Ishikawa (cell line): ENCODE results near the gene FAM171A2.

Experiments used
- CEBPB ChIP-seq: IDR thresholded peaks from 2 replicates; pipeline ENCODE4 v1.6.1; 2012
- EGR1 ChIP-seq: IDR thresholded peaks from 2 replicates; pipeline ENCODE4 v1.6.1; 2012
- EP300 ChIP-seq: IDR thresholded peaks from 2 replicates; pipeline ENCODE4 v1.6.1; 2012; ENCODE audit warnings: borderline replicate concordance
- FOXM1 ChIP-seq: IDR thresholded peaks from 2 replicates; pipeline ENCODE4 v1.6.1; 2012; ENCODE audit warnings: low read depth, borderline replicate concordance
- RAD21 ChIP-seq: IDR thresholded peaks from 2 replicates; pipeline ENCODE4 v1.6.1; 2012; ENCODE audit warnings: low read depth
- TAF1 ChIP-seq: IDR thresholded peaks from 2 replicates; pipeline ENCODE4 v1.6.1; 2012; ENCODE audit warnings: low read depth, mild to moderate bottlenecking
- YY1 ChIP-seq: IDR thresholded peaks from 2 replicates; pipeline ENCODE4 v1.6.1; 2012; ENCODE audit warnings: low read depth
- TF ChIP-seq, protein P1 (sequence below): IDR thresholded peaks from 2 replicates; pipeline ENCODE4 v1.6.1; 2012; ENCODE audit warnings: low read depth, mild to moderate bottlenecking

- TF ChIP-seq CEBPB (no peak), YY1 (no peak), RAD21 (no peak), TAF1 (no peak), EP300 (no peak), EGR1 (no peak), FOXM1 (no peak)
- TF ChIP-seq, protein P1, sequence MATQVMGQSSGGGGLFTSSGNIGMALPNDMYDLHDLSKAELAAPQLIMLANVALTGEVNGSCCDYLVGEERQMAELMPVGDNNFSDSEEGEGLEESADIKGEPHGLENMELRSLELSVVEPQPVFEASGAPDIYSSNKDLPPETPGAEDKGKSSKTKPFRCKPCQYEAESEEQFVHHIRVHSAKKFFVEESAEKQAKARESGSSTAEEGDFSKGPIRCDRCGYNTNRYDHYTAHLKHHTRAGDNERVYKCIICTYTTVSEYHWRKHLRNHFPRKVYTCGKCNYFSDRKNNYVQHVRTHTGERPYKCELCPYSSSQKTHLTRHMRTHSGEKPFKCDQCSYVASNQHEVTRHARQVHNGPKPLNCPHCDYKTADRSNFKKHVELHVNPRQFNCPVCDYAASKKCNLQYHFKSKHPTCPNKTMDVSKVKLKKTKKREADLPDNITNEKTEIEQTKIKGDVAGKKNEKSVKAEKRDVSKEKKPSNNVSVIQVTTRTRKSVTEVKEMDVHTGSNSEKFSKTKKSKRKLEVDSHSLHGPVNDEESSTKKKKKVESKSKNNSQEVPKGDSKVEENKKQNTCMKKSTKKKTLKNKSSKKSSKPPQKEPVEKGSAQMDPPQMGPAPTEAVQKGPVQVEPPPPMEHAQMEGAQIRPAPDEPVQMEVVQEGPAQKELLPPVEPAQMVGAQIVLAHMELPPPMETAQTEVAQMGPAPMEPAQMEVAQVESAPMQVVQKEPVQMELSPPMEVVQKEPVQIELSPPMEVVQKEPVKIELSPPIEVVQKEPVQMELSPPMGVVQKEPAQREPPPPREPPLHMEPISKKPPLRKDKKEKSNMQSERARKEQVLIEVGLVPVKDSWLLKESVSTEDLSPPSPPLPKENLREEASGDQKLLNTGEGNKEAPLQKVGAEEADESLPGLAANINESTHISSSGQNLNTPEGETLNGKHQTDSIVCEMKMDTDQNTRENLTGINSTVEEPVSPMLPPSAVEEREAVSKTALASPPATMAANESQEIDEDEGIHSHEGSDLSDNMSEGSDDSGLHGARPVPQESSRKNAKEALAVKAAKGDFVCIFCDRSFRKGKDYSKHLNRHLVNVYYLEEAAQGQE = no peak
Measured at GRCh38 chr17:44390250-44390870, 26.7 kb upstream of the FAM171A2 start.
